Esophagus muscularis mucosa (tissue), 4 donors: ENCODE measurements around the gene DIP2C. TPM values are rescaled to one million over a fixed set of nuclear protein-coding genes. Genes with fewer than 3 reads are reported as not detected.
A peak's percentile ranks its signal among the peaks of the same experiment; 100 is the strongest.
"Not testable (repeated sequence)": the region's sequence is repeated elsewhere in the genome, so short reads cannot be mapped to it uniquely, and the experiment has no call there.

Source experiments
- DNase-seq: peaks from one replicate; pipeline ENCODE4 v3.0.0-alpha.2; 2017; ENCODE audit errors: extremely low spot score
- H3K27ac ChIP-seq, 4 donors: fragments of 200-600 bp; sonication (generic); replicated peaks in 1 of 4; 1 replicate in 3 of 4; 2 replicates in 1 of 4; pipeline ENCODE4 v1.5.1; 2016 to 2019; ENCODE audit warnings: mild to moderate bottlenecking in 1 of 4
- H3K27me3 ChIP-seq, 4 donors: fragments of 200-600 bp; sonication (generic); one replicate each; pipeline versions ENCODE4 v1.5.1 to v1.6.0; 2016 to 2019
- H3K36me3 ChIP-seq, 4 donors: fragments of 200-600 bp; sonication (generic); one replicate each; pipeline ENCODE4 v1.5.1; 2016 to 2019
- H3K4me1 ChIP-seq, 4 donors: fragments of 200-600 bp; sonication (generic); one replicate each; pipeline ENCODE4 v1.5.1; 2016 to 2019
- H3K4me3 ChIP-seq, 4 donors: fragments of 200-600 bp; sonication (generic); 1 replicate in 2 of 4; 2 replicates in 2 of 4; pipeline ENCODE4 v1.5.1; 2016 to 2019; ENCODE audit warnings: mild to moderate bottlenecking in 4 of 4, moderate library complexity in 1 of 4
- H3K9me3 ChIP-seq, 4 donors: fragments of 200-600 bp; sonication (generic); 1 replicate in 3 of 4; 2 replicates in 1 of 4; pipeline ENCODE4 v1.5.1; 2016 to 2019
- EP300 ChIP-seq: sonication (generic); formaldehyde crosslinking; IDR thresholded peaks from one replicate; pipeline ENCODE4 v1.6.1; 2017; ENCODE audit warnings: antibody characterized with exemption
- POLR2A ChIP-seq: fragments of 450-650 bp; IDR thresholded peaks from one replicate; pipeline ENCODE4 v1.6.1; 2017; ENCODE audit warnings: antibody characterized with exemption, moderate library complexity, mild to moderate bottlenecking, low read depth
- POLR2AphosphoS5 ChIP-seq, 2 donors: sonication (generic); formaldehyde crosslinking; IDR thresholded peaks; one replicate each; pipeline ENCODE4 v1.6.1; 2017; ENCODE audit warnings: antibody characterized with exemption in 2 of 2
- WGBS: methylation state at CpG from one replicate; pipeline ENCODE4 v1.1.5; 2018; 5-methylcytosine and 5-hydroxymethylcytosine counted together
- intact Hi-C: fragments of 100-400 bp; cut with DNase I; formaldehyde crosslinking; loops from one replicate; pipeline ENCODE4 v1.15.1; 2023
- total RNA-seq, 4 donors: library from RNA; depleted of rRNA; stranded (reverse); fragments of >200 nt; gene quantifications; one replicate each; pipeline versions ENCODE4 v1.1.0 to v1.2.1, GENCODE V29; 2016
- TF ChIP-seq, protein P1 (sequence below), 3 experiments: fragments of 200-600 bp in 2 of 3; fragments of 450-650 bp in 1 of 3; sonication (generic) in 2 of 3; IDR thresholded peaks; one replicate each; pipeline ENCODE4 v1.5.1; 2017 to 2019; ENCODE audit warnings: antibody characterized with exemption in 3 of 3, mild to moderate bottlenecking in 2 of 3, moderate library complexity in 1 of 3

Gene DIP2C
- total RNA-seq, 4 donors from 2014 or later, result 38.6 to 66.4 (median 55.7) TPM

DNA sequence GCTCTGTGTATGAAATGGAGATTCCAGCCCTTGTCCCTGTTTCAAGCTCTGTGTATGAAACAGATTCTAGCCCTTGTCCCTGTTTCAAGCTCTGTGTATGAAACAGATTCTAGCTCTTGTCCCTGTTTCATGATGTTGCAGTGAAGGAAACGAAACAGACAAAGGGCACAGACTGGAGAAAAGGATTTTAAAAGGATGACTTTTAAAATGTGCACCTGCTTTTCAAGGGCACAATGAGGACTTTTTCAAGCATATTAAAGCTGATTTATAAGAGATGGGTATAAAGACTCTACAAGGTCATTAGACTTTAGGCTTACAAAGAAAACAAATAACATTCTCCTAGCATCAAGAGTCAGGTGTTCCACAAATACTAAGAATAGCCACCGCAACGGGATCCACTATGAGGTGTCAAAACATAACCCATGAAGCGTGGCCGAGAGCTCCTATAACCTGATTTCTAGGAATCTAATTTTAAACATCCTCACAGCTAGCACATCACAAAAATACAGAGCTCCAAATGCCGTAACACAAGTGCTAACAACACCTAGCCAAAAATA, 29.0 kb downstream of the DIP2C start:
- no peaks in the 10 kb centered on the region for H3K27me3 ChIP-seq
- peak overlapping the region; percentile 78 to 87 (median 82) for H3K27ac ChIP-seq
- no peaks in the 10 kb centered on the region for H3K36me3 ChIP-seq
- intact Hi-C loops, result no loop called here
- DNase-seq, result no peak
- H3K4me1 ChIP-seq, result peaks cover 56 to 76% (median 67%) of the 10 kb centered on the region in 4 donors
- peak overlapping the region in 1 of 4 donors; percentile 24 for H3K4me3 ChIP-seq
- H3K9me3 ChIP-seq, result no peaks in the 10 kb centered on the region
- 50% methylated on average over 6 of the region's 6 CpGs for WGBS
- TF ChIP-seq, protein P1, sequence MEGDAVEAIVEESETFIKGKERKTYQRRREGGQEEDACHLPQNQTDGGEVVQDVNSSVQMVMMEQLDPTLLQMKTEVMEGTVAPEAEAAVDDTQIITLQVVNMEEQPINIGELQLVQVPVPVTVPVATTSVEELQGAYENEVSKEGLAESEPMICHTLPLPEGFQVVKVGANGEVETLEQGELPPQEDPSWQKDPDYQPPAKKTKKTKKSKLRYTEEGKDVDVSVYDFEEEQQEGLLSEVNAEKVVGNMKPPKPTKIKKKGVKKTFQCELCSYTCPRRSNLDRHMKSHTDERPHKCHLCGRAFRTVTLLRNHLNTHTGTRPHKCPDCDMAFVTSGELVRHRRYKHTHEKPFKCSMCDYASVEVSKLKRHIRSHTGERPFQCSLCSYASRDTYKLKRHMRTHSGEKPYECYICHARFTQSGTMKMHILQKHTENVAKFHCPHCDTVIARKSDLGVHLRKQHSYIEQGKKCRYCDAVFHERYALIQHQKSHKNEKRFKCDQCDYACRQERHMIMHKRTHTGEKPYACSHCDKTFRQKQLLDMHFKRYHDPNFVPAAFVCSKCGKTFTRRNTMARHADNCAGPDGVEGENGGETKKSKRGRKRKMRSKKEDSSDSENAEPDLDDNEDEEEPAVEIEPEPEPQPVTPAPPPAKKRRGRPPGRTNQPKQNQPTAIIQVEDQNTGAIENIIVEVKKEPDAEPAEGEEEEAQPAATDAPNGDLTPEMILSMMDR (IDR thresholded peaks at IDR 0.05), result no peak
- peak in 1 of 2 donors; percentile 27 for TF ChIP-seq POLR2AphosphoS5 (IDR thresholded peaks at IDR 0.05)

DNA sequence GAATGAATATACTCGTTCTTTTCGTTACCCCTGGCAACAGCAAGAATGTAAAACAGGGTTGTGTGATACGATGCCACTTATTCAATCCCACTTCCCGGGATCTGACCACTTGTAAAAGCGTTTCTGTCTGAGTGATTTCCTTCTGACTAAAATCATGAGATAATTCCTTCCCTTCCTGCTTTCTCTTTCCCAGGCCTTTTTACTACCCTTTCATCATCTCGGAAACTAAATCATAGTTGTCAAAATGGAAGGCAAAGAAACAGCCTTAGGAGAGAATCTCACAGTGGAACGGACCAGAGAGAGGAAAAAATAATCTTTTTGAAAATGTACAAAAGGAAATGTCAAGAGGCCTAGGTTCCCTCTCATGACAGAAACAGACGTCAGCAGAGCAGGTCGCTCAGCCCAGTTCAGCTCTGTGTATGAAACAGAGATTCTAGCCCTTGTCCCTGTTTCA, 29.8 kb downstream of the DIP2C start:
- Histone ChIP-seq H3K36me3 (no peaks in the 10 kb centered on the region), H3K9me3 (no peaks in the 10 kb centered on the region), H3K4me1 (peaks cover 58 to 76% (median 74%) of the 10 kb centered on the region in 4 donors), H3K27ac (peak overlapping the region; percentile 78 to 87 (median 82)), H3K4me3 (peak overlapping the region in 2 of 4 donors; percentile 23 to 24), H3K27me3 (no peaks in the 10 kb centered on the region)
- 16% methylated on average over 9 of the region's 9 CpGs for WGBS
- TF ChIP-seq POLR2A, result no peak
- TF ChIP-seq, protein P1 (IDR thresholded peaks at IDR 0.05), result no peak
- TF ChIP-seq POLR2AphosphoS5 (IDR thresholded peaks at IDR 0.05), result peak in 1 of 2 donors; percentile 18
- no peak for TF ChIP-seq EP300
- intact Hi-C loops, result no loop called here
- DNase-seq, result no peak

DNA sequence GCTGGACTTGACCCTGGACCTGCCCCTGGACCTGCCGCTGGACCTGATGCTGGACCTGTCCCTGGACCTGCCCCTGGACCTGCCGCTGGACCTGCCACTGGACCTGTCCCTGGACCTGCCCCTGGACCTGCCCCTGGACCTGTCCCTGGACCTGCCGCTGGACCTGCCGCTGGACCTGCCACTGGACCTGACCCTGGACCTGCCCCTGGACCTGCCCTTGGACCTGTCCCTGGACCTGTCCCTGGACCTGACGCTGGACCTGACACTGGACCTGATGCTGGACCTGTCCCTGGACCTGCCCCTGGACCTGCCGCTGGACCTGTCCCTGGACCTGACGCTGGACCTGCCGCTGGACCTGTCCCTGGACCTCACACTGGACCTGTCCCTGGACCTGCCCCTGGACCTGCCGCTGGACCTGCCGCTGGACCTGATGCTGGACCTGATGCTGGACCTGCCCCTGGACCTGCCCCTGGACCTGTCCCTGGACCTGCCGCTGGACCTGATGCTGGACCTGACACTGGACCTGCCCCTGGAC, 31.6 kb downstream of the DIP2C start:
- Histone ChIP-seq H3K27ac (peak overlapping the region in 2 of 4 donors; percentile 26 to 84), H3K4me1 (peaks cover 58 to 78% (median 75%) of the 10 kb centered on the region in 4 donors)
- H3K4me3 ChIP-seq, H3K36me3 ChIP-seq, DNase-seq, intact Hi-C loops, H3K27me3 ChIP-seq, H3K9me3 ChIP-seq: not testable (repeated sequence)
- WGBS, result 92% methylated on average over 8 of the region's 11 CpGs

DNA sequence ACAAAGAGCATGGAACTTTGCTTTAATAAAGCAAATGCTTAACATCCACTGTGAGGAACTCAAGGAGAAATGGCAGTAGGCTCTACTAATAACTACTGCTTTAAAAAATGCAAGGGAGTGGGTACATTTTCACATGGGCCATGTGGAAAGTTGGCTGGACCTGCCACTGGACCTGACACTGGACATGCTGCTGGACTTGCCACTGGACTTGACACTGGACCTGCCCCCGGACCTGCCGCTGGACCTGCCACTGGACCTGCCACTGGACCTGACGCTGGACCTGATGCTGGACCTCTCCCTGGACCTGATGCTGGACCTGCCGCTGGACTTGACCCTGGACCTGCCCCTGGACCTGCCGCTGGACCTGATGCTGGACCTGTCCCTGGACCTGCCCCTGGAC, 32.6 kb downstream of the DIP2C start:
- Histone ChIP-seq H3K27ac (peak overlapping the region in 1 of 4 donors; percentile 39), H3K27me3 (no peaks in the 10 kb centered on the region), H3K4me3 (no peak overlapping the region), H3K4me1 (peaks cover 60 to 77% (median 73%) of the 10 kb centered on the region in 4 donors), H3K36me3 (no peaks in the 10 kb centered on the region), H3K9me3 (no peaks in the 10 kb centered on the region)
- no peak for DNase-seq
- WGBS, result 76% methylated on average over 5 of the region's 5 CpGs
- intact Hi-C loops, result no loop called here
- no peak for TF ChIP-seq POLR2AphosphoS5 (IDR thresholded peaks at IDR 0.05)
- TF ChIP-seq EP300, result no peak
- TF ChIP-seq, protein P1 (IDR thresholded peaks at IDR 0.05), result no peak
- no peak for TF ChIP-seq POLR2A

DNA sequence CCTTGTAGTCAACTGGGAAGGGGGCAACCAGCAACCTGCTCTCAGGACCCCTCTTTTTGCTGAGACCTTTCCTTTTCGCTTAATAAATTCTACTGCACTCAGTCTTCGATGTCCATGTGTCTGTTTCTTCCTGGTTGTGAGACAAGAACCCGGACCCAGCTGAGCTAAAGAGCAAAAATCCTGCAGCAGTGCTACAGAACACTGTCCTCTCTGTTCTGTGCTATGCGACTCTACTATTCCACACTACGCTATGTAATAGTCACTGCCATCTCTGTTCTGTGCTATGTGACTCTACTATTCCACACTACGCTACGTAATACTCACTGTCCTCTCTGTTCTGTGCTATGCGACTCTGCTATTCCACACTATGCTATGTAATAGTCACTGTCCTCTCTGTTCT, 34.3 kb downstream of the DIP2C start:
- H3K4me1 ChIP-seq, result peaks cover 59 to 77% (median 72%) of the 10 kb centered on the region in 4 donors
- no peaks in the 10 kb centered on the region for H3K27me3 ChIP-seq
- intact Hi-C loops, result no loop called here
- H3K4me3 ChIP-seq, result no peak overlapping the region
- H3K36me3 ChIP-seq, result no peaks in the 10 kb centered on the region
- TF ChIP-seq POLR2A (no peak), POLR2AphosphoS5 (IDR thresholded peaks at IDR 0.05) (no peak), EP300 (no peak)
- TF ChIP-seq, protein P1 (IDR thresholded peaks at IDR 0.05), result no peak
- H3K27ac ChIP-seq, result peak overlapping the region in 3 of 4 donors; percentile 46 to 93 (median 91)
- DNase-seq, result no peak
- 89% methylated on average over 8 of the region's 8 CpGs for WGBS
- H3K9me3 ChIP-seq, result no peaks in the 10 kb centered on the region
